Suppressor macrophage treated with lipopolysaccharide for 4 hours (primary cell): ENCODE results near the gene MYBBP1A.

Experiments
- DNase-seq: peaks from one replicate; pipeline ENCODE4 v3.0.0-alpha.2; 2020

MYBBP1A gene

GRCh38 chr17:4547118-4547906 lies 7.9 kb downstream of the MYBBP1A start:
- DNase-seq = no peak

- DNase-seq = no peak
These were observed 9.8 kb downstream of the MYBBP1A start for GRCh38 chr17:4545217-4545951.

- no peak for DNase-seq
These were observed 10.3 kb downstream of the MYBBP1A start for GRCh38 chr17:4544951-4545216.

- no peak for DNase-seq
These were observed 10.8 kb downstream of the MYBBP1A start for GRCh38 chr17:4544135-4544950.

- no peak for DNase-seq
These were observed 11.6 kb downstream of the MYBBP1A start for GRCh38 chr17:4543557-4544026.

GRCh38 chr17:4542726-4543191 lies 12.4 kb downstream of the MYBBP1A start:
- DNase-seq = no peak

- DNase-seq = no peak
These were observed 13.0 kb downstream of the MYBBP1A start for GRCh38 chr17:4542003-4542725.

GRCh38 chr17:4541328-4542002 lies 13.7 kb downstream of the MYBBP1A start:
- no peak for DNase-seq

GRCh38 chr17:4540687-4541327 lies 14.4 kb downstream of the MYBBP1A start:
- no peak for DNase-seq

GRCh38 chr17:4540224-4540651 lies 14.9 kb downstream of the MYBBP1A start:
- no peak for DNase-seq

GRCh38 chr17:4539576-4540223 lies 15.5 kb downstream of the MYBBP1A start:
- no peak for DNase-seq

GRCh38 chr17:4539025-4539424 lies 16.2 kb downstream of the MYBBP1A start:
- no peak for DNase-seq

- no peak for DNase-seq
These were observed 16.8 kb downstream of the MYBBP1A start for GRCh38 chr17:4538236-4539002.

GRCh38 chr17:4537451-4538235 lies 17.5 kb downstream of the MYBBP1A start:
- no peak for DNase-seq

- peak; percentile 55 for DNase-seq
These were observed 18.3 kb downstream of the MYBBP1A start for GRCh38 chr17:4536742-4537411.

GRCh38 chr17:4536259-4536741 lies 18.9 kb downstream of the MYBBP1A start:
- DNase-seq = no peak

- no peak for DNase-seq
These were observed 19.4 kb downstream of the MYBBP1A start for GRCh38 chr17:4535667-4536258.
